ENCODE results near the gene PARP1.

PARP1 gene

GRCh38 chr1:226404904-226405222, 3.0 kb downstream of the PARP1 start:
- no peak for DNase-seq

GRCh38 chr1:226404063-226404903, 3.6 kb downstream of the PARP1 start:
- DNase-seq: no peak

- DNase-seq: no peak
These were observed 4.5 kb downstream of the PARP1 start for GRCh38 chr1:226403201-226404034.

GRCh38 chr1:226402739-226403165, 5.1 kb downstream of the PARP1 start:
- DNase-seq: no peak

GRCh38 chr1:226401355-226402303, 6.3 kb downstream of the PARP1 start:
- no peak for DNase-seq

GRCh38 chr1:226400519-226401354, 7.2 kb downstream of the PARP1 start:
- no peak for DNase-seq

- DNase-seq: no peak
These were observed 9.8 kb downstream of the PARP1 start for GRCh38 chr1:226397955-226398636.

GRCh38 chr1:226397011-226397926, 10.6 kb downstream of the PARP1 start:
- no peak for DNase-seq

- DNase-seq: no peak
These were observed 12.1 kb downstream of the PARP1 start for GRCh38 chr1:226395753-226396152.

- no peak for DNase-seq
These were observed 13.4 kb downstream of the PARP1 start for GRCh38 chr1:226394462-226394861.

- DNase-seq: no peak
These were observed 17.2 kb downstream of the PARP1 start for GRCh38 chr1:226390681-226391080.

- DNase-seq: no peak
These were observed 19.8 kb downstream of the PARP1 start for GRCh38 chr1:226388131-226388530.

GRCh38 chr1:226384717-226385116, 23.2 kb downstream of the PARP1 start:
- no peak for DNase-seq

- no peak for DNase-seq
These were observed 23.9 kb downstream of the PARP1 start for GRCh38 chr1:226384040-226384439.

GRCh38 chr1:226382030-226382429, 25.9 kb downstream of the PARP1 start:
- DNase-seq: no peak

GRCh38 chr1:226381226-226381998, 26.5 kb downstream of the PARP1 start:
- DNase-seq: no peak

- DNase-seq: no peak
These were observed 29.8 kb downstream of the PARP1 start for GRCh38 chr1:226378071-226378470.

GRCh38 chr1:226376300-226376699, 31.6 kb downstream of the PARP1 start:
- DNase-seq: no peak

GRCh38 chr1:226373376-226373775, 34.5 kb downstream of the PARP1 start:
- no peak for DNase-seq

Measured in DMS 273 treated with DMSO at 0.1 percent for 48 hours (cell line).